T-cell (primary cell): ENCODE measurements around the gene FAM149B1. TPM values are rescaled to one million over a fixed set of nuclear protein-coding genes. Genes with fewer than 3 reads are reported as not detected.

Source experiments
- ATAC-seq, 4 experiments: fragments of 200-7000 bp in 3 of 4; fragments of 150-1000 bp in 1 of 4; cut with Tn5 transposase; replicated peaks in 1 of 4; 1 replicate in 3 of 4; 2 replicates in 1 of 4; pipeline ENCODE4 v1.10.0; 2021; ENCODE audit warnings: moderate library complexity in 3 of 4, mild to moderate bottlenecking in 2 of 4, moderate number of reproducible peaks in 1 of 4
- CTCF ChIA-PET, 2 donors: fragments of 300-600 bp; sonication (Branson Sonifier 250); formaldehyde crosslinking; loops; one replicate each; lab custom pipeline; 2022; ENCODE audit warnings: antibody characterized with exemption in 2 of 2; lab: Charles Lee
- POLR2A ChIA-PET, 2 donors: fragments of 300-600 bp; sonication (Branson Sonifier 250); formaldehyde crosslinking; loops; one replicate each; lab custom pipeline; 2022; ENCODE audit warnings: antibody characterized with exemption in 2 of 2; lab: Charles Lee
- DNase-seq, 35 experiments: peaks; one replicate each; pipeline versions ENCODE4 v3.0.0 to v3.0.0-alpha.2; 2013 to 2023
- H3K27ac ChIP-seq: one replicate; pipeline ENCODE4 v1.5.1; 2013; ENCODE audit warnings: low read length
- H3K27me3 ChIP-seq, 2 experiments: replicated peaks in 1 of 2; 1 replicate in 1 of 2; 2 replicates in 1 of 2; pipeline versions ENCODE4 v1.6.1 to v1.7.0; 2013; ENCODE audit warnings: low read length in 1 of 2, mixed read lengths in 1 of 2; ENCODE audit not compliant: control insufficient read depth in 2 of 2, insufficient read depth in 2 of 2; ENCODE audit errors: extremely low read depth in 1 of 2
- H3K36me3 ChIP-seq, 2 donors: 1 replicate in 1 of 2; 2 replicates in 1 of 2; pipeline versions ENCODE4 v1.6.1 to v1.7.0; 2013; ENCODE audit warnings: low read length in 1 of 2; ENCODE audit not compliant: control insufficient read depth in 2 of 2, insufficient read depth in 1 of 2; ENCODE audit errors: extremely low read depth in 1 of 2
- H3K4me1 ChIP-seq, 2 experiments: 1 replicate in 1 of 2; 2 replicates in 1 of 2; pipeline versions ENCODE4 v1.6.1 to v1.7.0; 2013; ENCODE audit warnings: low read length in 2 of 2, mixed read lengths in 1 of 2; ENCODE audit not compliant: insufficient read depth in 2 of 2, control insufficient read depth in 1 of 2; ENCODE audit errors: extremely low read depth in 1 of 2
- H3K4me3 ChIP-seq, 2 donors: 1 replicate in 1 of 2; 2 replicates in 1 of 2; pipeline versions ENCODE4 v1.5.1 to v1.7.0; 2013; ENCODE audit warnings: mild to moderate bottlenecking in 2 of 2, low read length in 1 of 2, moderate library complexity in 1 of 2; ENCODE audit not compliant: control insufficient read depth in 1 of 2; ENCODE audit errors: extremely low read depth in 1 of 2
- H3K9me3 ChIP-seq: 2 replicates; pipeline ENCODE4 v1.7.0; 2013
- H3K27ac Mint-ChIP-seq, 2 donors: one replicate each; pipeline ENCODE4 v1.8.0; 2020 to 2021; ENCODE audit warnings: mild to moderate bottlenecking in 2 of 2, mixed read lengths in 2 of 2
- H3K27me3 Mint-ChIP-seq, 2 donors: one replicate each; pipeline ENCODE4 v1.8.0; 2021 to 2022; ENCODE audit warnings: mixed read lengths in 2 of 2
- H3K36me3 Mint-ChIP-seq: one replicate; pipeline ENCODE4 v1.8.0; 2021; ENCODE audit warnings: mixed read lengths
- H3K4me1 Mint-ChIP-seq, 3 donors: one replicate each; pipeline ENCODE4 v1.8.0; 2020 to 2022; ENCODE audit warnings: mixed read lengths in 3 of 3, mild to moderate bottlenecking in 1 of 3
- H3K4me3 Mint-ChIP-seq, 3 donors: one replicate each; pipeline ENCODE4 v1.8.0; 2020 to 2022; ENCODE audit warnings: mild to moderate bottlenecking in 3 of 3, mixed read lengths in 3 of 3, moderate library complexity in 3 of 3
- H3K9me3 Mint-ChIP-seq, 3 donors: one replicate each; pipeline ENCODE4 v1.8.0; 2020 to 2022; ENCODE audit warnings: mixed read lengths in 3 of 3
- WGBS: methylation state at CpG from one replicate; pipeline ENCODE4 v1.1.5; 2013; ENCODE audit warnings: missing lambda C conversion rate; ENCODE audit not compliant: insufficient coverage; 5-methylcytosine and 5-hydroxymethylcytosine counted together
- total RNA-seq, 35 experiments: library from RNA in 6 of 35; stranded (reverse) in 6 of 35; fragments of 120-200 nt in 1 of 35; gene quantifications; one replicate each; pipeline versions ENCODE4 v1.2.1 to v1.2.4 and lab custom pipeline; 2013 to 2026

Gene FAM149B1
- total RNA-seq, 5 donors from 2014 or later (not counting 1 experiment from before 2014, with no cell fraction given): 14.0 to 16.6 (median 15.8) TPM

DNA sequence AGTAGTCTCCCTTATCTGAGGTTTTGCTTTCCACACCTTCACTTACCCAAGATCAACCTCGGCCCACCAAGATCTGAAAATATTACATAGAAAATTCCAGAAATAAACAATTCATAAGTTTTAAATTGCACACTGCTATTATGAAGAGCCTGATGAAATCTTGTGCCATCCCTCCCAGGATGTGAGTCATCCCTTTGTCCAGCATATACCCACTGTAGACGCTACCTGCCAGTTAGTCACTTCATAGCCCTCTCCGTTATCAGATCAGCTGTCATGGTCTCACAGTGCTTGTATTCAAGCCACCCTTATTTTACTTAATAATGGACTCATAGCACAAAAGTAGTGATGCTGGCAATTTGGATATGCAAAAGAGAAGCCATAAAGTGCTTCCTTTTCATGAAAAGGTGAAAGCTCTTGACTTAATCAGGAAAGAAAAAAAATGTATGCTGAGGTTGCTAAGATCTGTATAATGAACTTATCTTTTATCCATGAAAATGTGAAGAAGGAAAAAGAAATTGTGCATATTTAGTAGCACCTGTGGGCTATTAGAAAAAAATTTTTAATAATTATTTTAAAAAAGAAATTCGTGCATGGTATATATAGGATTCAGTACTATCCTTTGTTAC, 94.3 kb downstream of the FAM149B1 start:
- Mint-ChIP-seq H3K9me3 (peaks cover 3 to 9% (median 5%) of the 10 kb centered on the region in 3 donors), H3K4me1 (peaks cover 0 to 3% (median 0%) of the 10 kb centered on the region in 3 donors), H3K36me3 (peaks cover 6% of the 10 kb centered on the region), H3K27me3 (no peaks in the 10 kb centered on the region), H3K27ac (no peak overlapping the region), H3K4me3 (no peak overlapping the region)
- H3K36me3 ChIP-seq: no peaks in the 10 kb centered on the region
- 50% methylated on average over 1 of the region's 4 CpGs for WGBS
- no peak overlapping the region for H3K27ac ChIP-seq
- H3K27me3 ChIP-seq: peaks cover 0 to 3% of the 10 kb centered on the region in 2 experiments
- DNase-seq: no peak
- POLR2A ChIA-PET: no interaction called here
- no peak for ATAC-seq
- no peaks in the 10 kb centered on the region for H3K4me1 ChIP-seq
- CTCF ChIA-PET: interaction anchor here in 1 of 2 donors (0.6 kb wide), 1 partner anchor 571 kb away, joined by 5 read pairs; no protein-coding TSS in a partner anchor
- H3K4me3 ChIP-seq: no peak overlapping the region
- peaks cover 3% of the 10 kb centered on the region for H3K9me3 ChIP-seq

DNA sequence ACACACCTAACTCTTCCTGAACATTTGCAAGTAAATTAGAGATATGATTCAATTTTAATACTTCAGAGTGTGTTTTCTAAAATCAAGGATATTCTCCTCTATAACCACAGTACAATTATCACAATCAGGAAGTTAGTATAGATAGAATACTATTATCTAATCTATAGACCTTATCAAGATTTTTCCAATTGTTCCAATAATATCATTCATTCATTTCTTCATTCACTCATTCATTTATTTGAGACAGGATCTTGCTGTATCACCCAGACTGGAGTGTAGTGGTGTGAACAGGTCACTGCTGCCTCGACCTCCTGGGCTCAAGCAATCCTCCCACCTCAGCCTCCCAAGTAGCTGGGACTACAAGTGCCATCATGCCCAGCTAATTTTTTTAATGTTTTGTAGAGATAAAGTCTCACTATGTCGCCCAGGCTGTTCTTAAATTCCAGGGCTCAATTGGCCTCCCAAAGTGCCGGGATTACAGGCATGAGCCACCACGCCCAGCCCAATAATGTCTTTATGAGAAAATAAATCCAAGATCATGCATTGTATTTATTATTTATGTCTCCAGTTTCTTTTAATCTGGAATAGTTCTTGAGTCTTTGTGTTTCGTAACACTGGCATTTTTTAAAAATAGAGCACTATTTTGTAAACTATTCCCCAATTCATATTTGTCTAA, 95.1 kb downstream of the FAM149B1 start:
- CTCF ChIA-PET: interaction anchor here in 1 of 2 donors (1.1 kb wide), 1 partner anchor 8 kb away, joined by 4 read pairs; no protein-coding TSS in a partner anchor
- no peak overlapping the region for H3K27ac ChIP-seq
- peaks cover 0 to 3% of the 10 kb centered on the region in 2 experiments for H3K27me3 ChIP-seq
- Mint-ChIP-seq H3K4me1 (peaks cover 0 to 3% (median 0%) of the 10 kb centered on the region in 3 donors), H3K27me3 (no peaks in the 10 kb centered on the region), H3K27ac (no peak overlapping the region), H3K4me3 (no peak overlapping the region), H3K9me3 (peaks cover 3 to 9% (median 5%) of the 10 kb centered on the region in 3 donors), H3K36me3 (peaks cover 6% of the 10 kb centered on the region)
- no peaks in the 10 kb centered on the region for H3K4me1 ChIP-seq
- no CpG with 5 or more reads among the region's 5 CpGs for WGBS
- ATAC-seq (no peak), DNase-seq (no peak)
- POLR2A ChIA-PET: no interaction called here
- H3K4me3 ChIP-seq: no peak overlapping the region
- peaks cover 3% of the 10 kb centered on the region for H3K9me3 ChIP-seq
- no peaks in the 10 kb centered on the region for H3K36me3 ChIP-seq

DNA sequence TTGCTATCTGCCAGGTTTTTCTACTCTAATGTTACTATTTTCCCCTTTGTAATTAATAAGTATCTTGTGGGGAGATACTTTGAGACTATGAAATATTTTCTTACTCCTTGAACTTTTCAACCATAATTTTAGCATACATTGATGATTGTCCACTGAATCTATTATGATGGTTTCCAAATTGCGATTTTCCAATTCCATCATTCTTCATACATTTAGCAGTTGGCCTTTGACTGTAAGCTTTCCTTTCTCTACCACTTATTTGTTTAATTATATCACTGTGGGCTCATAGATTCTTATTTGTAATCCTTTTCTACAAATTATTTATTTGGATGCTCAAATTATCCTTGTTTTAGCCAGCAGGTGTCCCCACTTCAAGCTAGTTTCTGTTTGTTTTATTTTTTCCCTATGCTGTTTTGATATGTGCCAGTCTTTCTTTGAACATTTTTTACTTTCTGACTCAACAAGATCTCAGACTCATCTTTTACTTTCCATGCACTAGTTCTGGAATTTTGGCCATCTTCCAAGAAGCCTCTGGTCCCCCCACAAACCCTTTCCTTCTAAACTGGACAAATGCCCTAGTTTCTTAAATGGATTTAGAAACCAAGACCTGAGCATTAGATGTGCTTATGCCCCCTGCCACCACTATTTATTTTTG, 95.9 kb downstream of the FAM149B1 start:
- Histone ChIP-seq H3K9me3 (peaks cover 3% of the 10 kb centered on the region), H3K4me3 (no peak overlapping the region), H3K27me3 (peaks cover 0 to 3% of the 10 kb centered on the region in 2 experiments), H3K36me3 (no peaks in the 10 kb centered on the region), H3K4me1 (no peaks in the 10 kb centered on the region), H3K27ac (no peak overlapping the region)
- ATAC-seq (no peak), DNase-seq (peak in 1 of 35 experiments; percentile 22)
- H3K9me3 Mint-ChIP-seq: peaks cover 1 to 5% (median 3%) of the 10 kb centered on the region in 3 donors
- H3K4me3 Mint-ChIP-seq: no peak overlapping the region
- no peaks in the 10 kb centered on the region for H3K27me3 Mint-ChIP-seq
- ChIA-PET CTCF (interaction anchor here in 1 of 2 donors (0.6 to 1.4 kb wide), 4 partner anchors 9 to 361 kb away, joined by 3 to 5 read pairs (median 4); partner anchors contain the start of gene DNAJC9), POLR2A (no interaction called here)
- peaks cover 0 to 3% (median 0%) of the 10 kb centered on the region in 3 donors for H3K4me1 Mint-ChIP-seq
- peaks cover 4% of the 10 kb centered on the region for H3K36me3 Mint-ChIP-seq
- WGBS: no CpG with 5 or more reads among the region's 1 CpG
- H3K27ac Mint-ChIP-seq: no peak overlapping the region

DNA sequence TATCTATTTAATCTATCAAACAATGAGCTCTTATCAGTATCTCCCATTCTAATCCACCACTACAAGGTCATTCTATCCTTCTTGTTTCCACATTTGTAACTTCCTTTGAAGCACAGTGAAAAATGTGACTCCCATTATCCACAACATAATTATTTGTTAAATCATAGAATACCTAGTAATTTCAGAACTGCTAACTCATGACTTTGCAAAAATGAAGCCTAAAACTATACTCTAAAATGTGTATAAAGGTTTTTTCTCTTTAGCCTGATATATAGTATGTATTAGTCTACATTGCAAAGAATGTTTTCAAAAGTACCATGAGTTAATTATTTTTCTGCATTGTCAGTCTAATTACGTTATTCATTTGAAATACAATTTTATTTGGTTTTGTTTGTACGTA, 96.5 kb downstream of the FAM149B1 start:
- H3K9me3 Mint-ChIP-seq: no peaks in the 10 kb centered on the region
- no CpG with 5 or more reads among the region's 2 CpGs for WGBS
- no peaks in the 10 kb centered on the region for H3K36me3 Mint-ChIP-seq
- POLR2A ChIA-PET: no interaction called here
- H3K4me1 Mint-ChIP-seq: peaks cover 0 to 3% (median 0%) of the 10 kb centered on the region in 3 donors
- CTCF ChIA-PET: interaction anchor here in 1 of 2 donors (0.6 to 1.4 kb wide), 3 partner anchors 9 to 193 kb away, joined by 4 to 5 read pairs (median 5); partner anchors contain the start of gene DNAJC9
- H3K27me3 Mint-ChIP-seq: no peaks in the 10 kb centered on the region
- ATAC-seq (no peak), DNase-seq (no peak)
- no peaks in the 10 kb centered on the region for H3K36me3 ChIP-seq
- H3K4me3 ChIP-seq: no peak overlapping the region
- no peak overlapping the region for H3K4me3 Mint-ChIP-seq
- no peak overlapping the region for H3K27ac ChIP-seq
- H3K4me1 ChIP-seq: no peaks in the 10 kb centered on the region
- H3K9me3 ChIP-seq: no peaks in the 10 kb centered on the region
- H3K27me3 ChIP-seq: peaks cover 0 to 3% of the 10 kb centered on the region in 2 experiments
- no peak overlapping the region for H3K27ac Mint-ChIP-seq

DNA sequence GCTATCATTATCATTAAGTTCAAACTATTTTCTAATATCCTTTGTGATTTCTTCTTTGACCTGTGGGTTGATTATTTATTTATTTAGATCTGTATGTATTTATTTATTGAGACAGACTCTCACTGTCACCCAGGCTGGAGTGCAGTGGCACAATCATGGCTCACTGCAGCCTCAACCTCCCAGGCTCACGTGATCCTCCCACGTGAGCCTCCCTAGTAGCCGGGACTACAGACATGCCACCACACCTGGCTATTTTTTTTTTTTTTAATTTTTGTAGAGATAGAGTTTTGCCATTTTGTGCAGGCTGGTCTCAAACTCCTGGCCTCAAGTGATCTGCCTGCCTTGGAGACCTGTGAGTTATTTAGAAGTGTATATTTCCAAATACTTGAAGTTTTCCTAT, 113.2 kb downstream of the FAM149B1 start:
- no CpG with 5 or more reads among the region's 3 CpGs for WGBS
- Mint-ChIP-seq H3K4me1 (no peaks in the 10 kb centered on the region), H3K27me3 (no peaks in the 10 kb centered on the region), H3K9me3 (no peaks in the 10 kb centered on the region), H3K4me3 (no peak overlapping the region), H3K27ac (no peak overlapping the region), H3K36me3 (no peaks in the 10 kb centered on the region)
- Histone ChIP-seq H3K27me3 (no peaks in the 10 kb centered on the region), H3K36me3 (no peaks in the 10 kb centered on the region), H3K9me3 (no peaks in the 10 kb centered on the region), H3K4me1 (no peaks in the 10 kb centered on the region), H3K4me3 (no peak overlapping the region), H3K27ac (no peak overlapping the region)
- ATAC-seq (no peak), DNase-seq (no peak)
- ChIA-PET CTCF (no interaction called here), POLR2A (no interaction called here)

DNA sequence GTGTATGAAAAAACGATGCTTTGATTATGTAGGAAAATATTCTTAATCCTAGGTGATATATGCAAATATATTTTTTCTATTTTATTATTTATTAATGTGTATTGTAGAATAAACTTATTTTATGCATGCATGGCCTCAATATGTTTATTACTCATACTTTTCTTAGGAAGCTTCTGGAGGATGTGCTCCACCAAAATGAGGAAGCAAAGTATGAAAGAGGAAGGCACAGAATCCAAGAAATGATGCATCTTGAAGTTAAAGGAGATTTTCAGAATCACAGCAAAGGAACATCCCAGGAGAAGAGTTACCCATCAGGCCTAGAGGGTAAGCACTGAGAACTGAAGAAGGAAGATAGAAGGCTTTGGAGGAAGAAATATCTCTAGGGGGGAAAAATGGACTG, 119.5 kb downstream of the FAM149B1 start:
- no CpG with 5 or more reads among the region's 1 CpG for WGBS
- peaks cover 13% of the 10 kb centered on the region for H3K36me3 Mint-ChIP-seq
- ChIA-PET POLR2A (no interaction called here), CTCF (no interaction called here)
- no peak overlapping the region for H3K27ac Mint-ChIP-seq
- no peak overlapping the region for H3K4me3 Mint-ChIP-seq
- no peaks in the 10 kb centered on the region for H3K27me3 ChIP-seq
- DNase-seq (no peak), ATAC-seq (no peak)
- H3K9me3 Mint-ChIP-seq: peaks cover 0 to 7% (median 7%) of the 10 kb centered on the region in 3 donors
- H3K36me3 ChIP-seq: no peaks in the 10 kb centered on the region
- H3K4me3 ChIP-seq: no peak overlapping the region
- H3K4me1 ChIP-seq: no peaks in the 10 kb centered on the region
- H3K27ac ChIP-seq: no peak overlapping the region
- no peaks in the 10 kb centered on the region for H3K27me3 Mint-ChIP-seq
- H3K9me3 ChIP-seq: no peaks in the 10 kb centered on the region
- H3K4me1 Mint-ChIP-seq: no peaks in the 10 kb centered on the region
